NCI-H1105 (cell line): Measurements from ENCODE around the gene SREK1IP1.

Experiments used
- DNase-seq: peaks from one replicate; lab custom pipeline; 2025; lab: John Stamatoyannopoulos, UW

The SREK1IP1 gene

GRCh38 chr5:64682608-64683007 is 85.9 kb downstream of the SREK1IP1 start:
- DNase-seq = no peak

DNA sequence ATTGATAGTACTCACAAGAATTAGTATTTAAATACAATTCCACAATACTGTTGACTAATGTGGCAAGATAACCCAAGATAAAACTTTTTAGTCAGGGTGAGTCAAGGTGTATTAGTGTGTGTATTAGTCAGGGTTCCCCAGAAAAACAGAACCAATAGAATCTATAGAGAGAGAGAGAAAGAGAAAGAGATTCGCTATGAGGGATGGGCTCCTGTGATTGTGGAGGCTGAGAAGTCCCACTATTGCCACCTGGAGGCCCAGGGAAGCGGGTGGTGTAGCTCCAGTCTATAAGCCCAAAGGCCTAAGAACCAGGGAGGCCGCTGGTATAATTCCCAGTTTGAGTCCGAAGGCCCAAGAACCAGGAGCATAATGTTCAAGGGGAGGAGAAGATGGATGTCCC is 88.2 kb downstream of the SREK1IP1 start:
- DNase-seq = no peak

GRCh38 chr5:64678374-64678773 is 90.1 kb downstream of the SREK1IP1 start:
- DNase-seq = no peak

GRCh38 chr5:64671678-64672077 is 96.8 kb downstream of the SREK1IP1 start:
- no peak for DNase-seq

- no peak for DNase-seq
Observed at GRCh38 chr5:64670277-64670676, 98.2 kb downstream of the SREK1IP1 start.
